AG04449 (cell line): ENCODE measurements around the gene PRKD1.
"Not testable (repeated sequence)": the region's sequence is repeated elsewhere in the genome, so short reads cannot be mapped to it uniquely, and the experiment has no call there.

Source experiments
- CTCF ChIA-PET: fragments of 350-600 bp; formaldehyde crosslinking; extraction: SDS; loops from one replicate; lab custom pipeline; 2021; ENCODE audit warnings: antibody characterized with exemption; lab: Yijun Ruan, JAX
- POLR2A ChIA-PET: fragments of 400-600, 350-600 bp; formaldehyde crosslinking; extraction: SDS; loops from one replicate; lab custom pipeline; 2020; ENCODE audit warnings: antibody characterized with exemption, inconsistent platforms; lab: Yijun Ruan, JAX
- DNase-seq: peaks from one replicate; pipeline ENCODE4 v3.0.0-alpha.2; 2010; ENCODE audit warnings: low read depth, low spot score
- H3K4me3 ChIP-seq: 2 replicates; pipeline ENCODE4 v1.5.1; 2011; ENCODE audit warnings: low read depth, mild to moderate bottlenecking, control low read depth, low read length
- TF ChIP-seq, protein P1 (sequence below): IDR thresholded peaks from one replicate; pipeline ENCODE4 v1.5.1; 2011; ENCODE audit warnings: mild to moderate bottlenecking, moderate library complexity, low read length, control low read depth, inconsistent platforms; ENCODE audit not compliant: insufficient read depth; ENCODE audit errors: missing control alignments

The PRKD1 gene

DNA sequence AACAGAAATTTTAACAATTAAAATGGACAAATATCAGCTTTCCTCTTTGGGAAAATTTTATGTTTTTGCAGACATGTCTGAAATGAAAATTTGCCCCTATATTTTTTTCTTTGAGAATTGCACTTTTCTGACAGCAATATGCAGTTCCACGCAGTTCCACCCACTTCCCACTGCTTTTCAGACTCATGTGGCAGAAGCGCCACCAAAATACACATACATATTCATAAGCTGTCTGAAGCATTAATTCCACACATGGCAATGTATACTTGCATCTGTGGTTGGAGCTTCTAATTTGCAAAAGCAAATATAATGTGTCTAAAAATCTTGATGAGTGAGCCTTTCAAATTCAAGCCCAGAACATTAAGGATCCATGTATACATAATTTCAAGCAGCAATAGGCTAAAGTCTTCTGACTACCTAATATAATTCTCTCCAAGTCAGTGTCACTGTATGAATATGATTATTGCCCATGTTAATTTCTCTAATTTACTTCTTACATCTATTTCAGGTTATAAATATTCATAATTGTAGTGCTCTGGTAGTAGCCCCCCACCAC, 129.5 kb downstream of the PRKD1 start:
- no peak overlapping the region for H3K4me3 ChIP-seq
- ChIA-PET POLR2A (no interaction called here), CTCF (interaction anchor here (0.8 kb wide), 2 partner anchors 9 to 13 kb away, joined by 3 read pairs; no protein-coding TSS in a partner anchor)
- TF ChIP-seq, protein P1, sequence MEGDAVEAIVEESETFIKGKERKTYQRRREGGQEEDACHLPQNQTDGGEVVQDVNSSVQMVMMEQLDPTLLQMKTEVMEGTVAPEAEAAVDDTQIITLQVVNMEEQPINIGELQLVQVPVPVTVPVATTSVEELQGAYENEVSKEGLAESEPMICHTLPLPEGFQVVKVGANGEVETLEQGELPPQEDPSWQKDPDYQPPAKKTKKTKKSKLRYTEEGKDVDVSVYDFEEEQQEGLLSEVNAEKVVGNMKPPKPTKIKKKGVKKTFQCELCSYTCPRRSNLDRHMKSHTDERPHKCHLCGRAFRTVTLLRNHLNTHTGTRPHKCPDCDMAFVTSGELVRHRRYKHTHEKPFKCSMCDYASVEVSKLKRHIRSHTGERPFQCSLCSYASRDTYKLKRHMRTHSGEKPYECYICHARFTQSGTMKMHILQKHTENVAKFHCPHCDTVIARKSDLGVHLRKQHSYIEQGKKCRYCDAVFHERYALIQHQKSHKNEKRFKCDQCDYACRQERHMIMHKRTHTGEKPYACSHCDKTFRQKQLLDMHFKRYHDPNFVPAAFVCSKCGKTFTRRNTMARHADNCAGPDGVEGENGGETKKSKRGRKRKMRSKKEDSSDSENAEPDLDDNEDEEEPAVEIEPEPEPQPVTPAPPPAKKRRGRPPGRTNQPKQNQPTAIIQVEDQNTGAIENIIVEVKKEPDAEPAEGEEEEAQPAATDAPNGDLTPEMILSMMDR: no peak
- DNase-seq: no peak

DNA sequence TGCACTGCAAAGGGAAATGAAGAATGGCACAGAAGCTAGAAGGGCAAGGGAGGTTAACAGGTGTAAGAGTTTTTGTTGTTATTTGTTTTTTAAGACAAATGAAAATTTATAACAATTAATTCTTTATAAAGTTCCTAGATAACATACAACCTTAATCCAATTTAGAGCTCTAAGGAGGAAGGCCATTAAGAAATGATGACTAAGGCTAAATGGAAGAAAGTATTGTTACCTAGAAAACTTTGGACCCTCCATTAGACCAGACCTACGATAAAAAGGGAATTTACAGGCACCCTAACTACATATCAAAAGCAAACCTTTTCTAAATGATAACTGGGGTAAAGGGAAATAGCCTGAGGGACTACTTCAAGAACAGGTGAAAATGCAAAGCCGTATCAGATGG, 130.8 kb downstream of the PRKD1 start:
- DNase-seq: no peak
- POLR2A ChIA-PET: no interaction called here
- no peak overlapping the region for H3K4me3 ChIP-seq
- CTCF ChIA-PET: no interaction called here
- TF ChIP-seq, protein P1: no peak

DNA sequence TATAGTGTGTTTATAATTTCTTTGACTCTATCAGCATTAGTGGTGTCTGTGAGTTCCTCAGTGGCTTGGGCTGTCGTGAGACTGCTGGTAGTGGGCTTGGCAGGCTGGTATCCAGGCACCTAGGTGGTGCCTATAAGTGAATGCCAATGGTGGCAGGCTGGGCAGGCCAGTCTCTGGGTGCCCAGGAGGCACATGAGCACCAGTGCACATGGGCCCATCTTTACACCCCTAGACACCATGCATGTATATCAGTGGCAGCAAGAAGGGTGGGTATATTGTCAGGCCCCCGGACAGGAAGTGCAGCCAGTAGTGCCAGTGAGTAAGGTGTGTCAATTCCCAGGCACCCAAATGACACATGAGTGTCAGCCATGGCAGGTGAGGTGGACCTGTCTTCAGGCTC, 138.2 kb downstream of the PRKD1 start:
- CTCF ChIA-PET: no interaction called here
- POLR2A ChIA-PET: no interaction called here
- no peak overlapping the region for H3K4me3 ChIP-seq
- TF ChIP-seq, protein P1: no peak
- DNase-seq: no peak

DNA sequence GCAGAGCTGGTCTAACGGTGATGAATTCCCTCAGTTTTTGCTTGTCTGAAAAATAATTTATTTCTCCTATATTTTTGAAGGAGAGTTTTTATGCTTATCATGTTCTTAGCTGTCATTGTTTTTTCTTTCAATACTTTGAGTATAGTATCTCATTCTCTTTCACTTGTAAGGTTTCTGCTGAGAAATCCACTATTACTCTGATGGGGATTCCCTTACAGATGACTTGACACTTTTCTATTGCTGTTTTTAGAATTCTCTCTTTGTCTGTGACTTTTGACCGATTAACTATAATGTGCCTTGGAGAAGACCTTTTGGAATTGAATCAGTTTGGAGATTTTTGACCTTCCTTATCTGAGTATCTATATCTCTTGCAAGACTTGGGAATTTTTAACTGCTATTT, 139.6 kb downstream of the PRKD1 start:
- DNase-seq: no peak
- CTCF ChIA-PET: no interaction called here
- no peak overlapping the region for H3K4me3 ChIP-seq
- POLR2A ChIA-PET: no interaction called here
- TF ChIP-seq, protein P1: no peak

DNA sequence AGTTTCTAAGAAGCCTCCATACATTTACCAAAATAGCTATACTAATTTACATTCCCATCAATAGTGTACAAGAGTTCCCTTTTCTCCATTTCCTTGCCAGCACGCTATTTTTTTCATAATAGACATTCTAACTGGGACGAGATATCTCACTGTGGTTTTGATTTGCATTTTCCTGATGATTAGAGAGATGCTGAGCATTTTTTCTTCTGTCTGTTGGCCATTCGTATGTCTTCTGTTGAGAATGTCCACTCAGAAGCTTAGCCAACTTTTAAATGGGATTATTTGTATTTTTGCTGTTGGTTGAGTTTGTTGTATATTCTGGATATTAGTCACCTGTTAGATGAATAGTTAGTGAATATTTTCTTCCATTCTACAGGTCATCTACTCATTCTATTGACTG, 144.1 kb downstream of the PRKD1 start:
- no peak overlapping the region for H3K4me3 ChIP-seq
- TF ChIP-seq, protein P1: no peak
- ChIA-PET CTCF (interaction anchor here (1.3 kb wide), 1 partner anchor 17 kb away, joined by 3 read pairs; no protein-coding TSS in a partner anchor), POLR2A (no interaction called here)
- DNase-seq: no peak

DNA sequence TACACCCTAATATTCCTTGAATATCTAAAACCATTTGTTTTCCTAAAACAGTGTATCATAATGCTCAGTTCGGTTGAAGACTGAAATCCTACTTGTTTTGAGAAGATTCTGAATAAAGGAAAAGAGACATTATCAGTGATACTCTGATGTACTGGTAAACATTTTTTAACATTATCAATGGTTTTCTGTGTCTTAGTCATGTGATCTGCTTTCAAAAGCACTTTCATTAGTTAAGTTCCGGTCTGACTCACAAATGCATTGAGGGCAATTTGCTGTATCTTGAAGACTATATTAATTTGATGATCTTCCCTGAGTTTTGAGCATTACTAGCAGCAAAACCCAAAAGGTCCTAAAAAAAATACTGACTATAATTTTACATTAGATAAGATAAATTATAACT, 145.6 kb downstream of the PRKD1 start:
- CTCF ChIA-PET: no interaction called here
- DNase-seq: no peak
- POLR2A ChIA-PET: no interaction called here
- TF ChIP-seq, protein P1: no peak
- no peak overlapping the region for H3K4me3 ChIP-seq

DNA sequence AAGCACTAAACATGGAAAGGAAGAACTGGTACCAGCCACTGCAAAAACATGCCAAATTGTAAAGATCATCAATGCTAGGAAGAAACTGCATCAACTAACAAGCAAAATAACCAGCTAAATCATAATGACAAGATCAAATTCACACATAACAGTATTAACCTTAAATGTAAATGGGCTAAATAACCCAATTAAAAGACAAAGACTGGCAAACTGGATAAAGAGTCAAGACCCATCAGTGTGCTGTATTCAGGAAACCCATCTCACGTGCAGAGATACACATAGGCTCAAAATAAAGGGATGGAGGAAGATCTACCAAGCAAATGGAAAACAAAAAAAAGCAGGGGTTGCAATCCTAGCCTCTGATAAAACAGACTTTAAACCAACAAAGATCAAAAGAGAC, 150.5 kb downstream of the PRKD1 start:
- POLR2A ChIA-PET, DNase-seq, H3K4me3 ChIP-seq, CTCF ChIA-PET: not testable (repeated sequence)
